MM.1S (cell line): ENCODE measurements around the gene USF3.

Experiments
- DNase-seq: peaks from one replicate; pipeline ENCODE4 v3.0.0-alpha.2; 2015
- H2AFZ ChIP-seq: fragments of 300-600 bp; sonication (generic); 2 replicates; pipeline ENCODE4 v1.6.0; 2016; ENCODE audit warnings: antibody characterized with exemption, low read length
- H3F3A ChIP-seq: fragments of 300-600 bp; sonication (generic); 2 replicates; pipeline ENCODE4 v1.6.1; 2016; ENCODE audit warnings: mild to moderate bottlenecking, antibody characterized with exemption, low read length, moderate library complexity, mixed read lengths; ENCODE audit not compliant: insufficient read depth
- H3K27ac ChIP-seq: fragments of 300-600 bp; sonication (generic); 2 replicates; pipeline ENCODE4 v1.5.1; 2016; ENCODE audit warnings: mild to moderate bottlenecking, low read length
- H3K27me3 ChIP-seq: fragments of 300-600 bp; sonication (generic); replicated peaks from 2 replicates; pipeline ENCODE4 v1.6.0; 2016; ENCODE audit warnings: low read length; ENCODE audit not compliant: insufficient read depth
- H3K36me3 ChIP-seq: fragments of 300-600 bp; sonication (generic); replicated peaks from 2 replicates; pipeline ENCODE4 v1.6.1; 2016; ENCODE audit warnings: mild to moderate bottlenecking, low read length, mixed read lengths; ENCODE audit not compliant: insufficient read depth
- H3K4me1 ChIP-seq: fragments of 300-600 bp; sonication (generic); 2 replicates; pipeline ENCODE4 v1.6.1; 2016; ENCODE audit warnings: low read length, mixed read lengths
- H3K4me2 ChIP-seq: fragments of 300-600 bp; sonication (generic); 2 replicates; pipeline ENCODE4 v1.6.0; 2016; ENCODE audit warnings: low read depth, low read length
- H3K4me3 ChIP-seq: fragments of 300-600 bp; sonication (generic); 2 replicates; pipeline ENCODE4 v1.5.1; 2016; ENCODE audit warnings: low read length, mixed read lengths
- H3K79me2 ChIP-seq: fragments of 300-600 bp; sonication (generic); 2 replicates; pipeline ENCODE4 v1.6.1; 2016; ENCODE audit warnings: mixed run types, low read length, mixed read lengths
- H3K9ac ChIP-seq: fragments of 300-600 bp; sonication (generic); 2 replicates; pipeline ENCODE4 v1.6.1; 2016; ENCODE audit warnings: low read length, mixed read lengths
- H3K9me2 ChIP-seq: fragments of 300-600 bp; sonication (generic); replicated peaks from 2 replicates; pipeline ENCODE4 v1.6.1; 2016; ENCODE audit warnings: mild to moderate bottlenecking, low read length, mixed read lengths; ENCODE audit not compliant: insufficient read depth
- H3K9me3 ChIP-seq: fragments of 300-600 bp; sonication (generic); replicated peaks from 2 replicates; pipeline ENCODE4 v1.6.1; 2016; ENCODE audit warnings: mild to moderate bottlenecking, low read length, mixed read lengths; ENCODE audit not compliant: insufficient read depth
- H4K20me1 ChIP-seq: fragments of 300-600 bp; sonication (generic); 2 replicates; pipeline ENCODE4 v1.6.1; 2016; ENCODE audit warnings: mild to moderate bottlenecking, low read length, moderate library complexity, mixed read lengths; ENCODE audit not compliant: insufficient read depth
- EZH2 ChIP-seq: fragments of 300-600 bp; sonication (generic); optimal IDR thresholded peaks from 2 replicates; pipeline ENCODE3; 2017; ENCODE audit warnings: low read depth, mild to moderate bottlenecking, antibody characterized with exemption, low read length, mixed read lengths
- EZH2phosphoT487 ChIP-seq: fragments of 300-600 bp; sonication (generic); IDR thresholded peaks from 2 replicates; pipeline ENCODE4 v1.6.1; 2018; ENCODE audit warnings: antibody characterized with exemption, low read length
- TF ChIP-seq, protein P1 (sequence below): fragments of 300-600 bp; sonication (generic); IDR thresholded peaks from 2 replicates; pipeline ENCODE4 v1.5.1; 2016; ENCODE audit warnings: antibody characterized with exemption, low read length, mixed read lengths

Gene USF3

GRCh38 chr3:113660458-113660857, 36.0 kb downstream of the USF3 start:
- Histone ChIP-seq H3K79me2 (no peaks in the 10 kb centered on the region), H3K4me3 (no peak overlapping the region), H4K20me1 (no peaks in the 10 kb centered on the region), H3K36me3 (no peaks in the 10 kb centered on the region), H3K27ac (no peak overlapping the region), H3F3A (no peaks in the 10 kb centered on the region), H3K27me3 (no peaks in the 10 kb centered on the region), H3K4me1 (no peaks in the 10 kb centered on the region), H3K9me2 (no peaks in the 10 kb centered on the region), H2AFZ (no peak overlapping the region), H3K4me2 (no peak overlapping the region), H3K9ac (no peak overlapping the region), H3K9me3 (no peaks in the 10 kb centered on the region)
- no peak for DNase-seq
- TF ChIP-seq, protein P1, sequence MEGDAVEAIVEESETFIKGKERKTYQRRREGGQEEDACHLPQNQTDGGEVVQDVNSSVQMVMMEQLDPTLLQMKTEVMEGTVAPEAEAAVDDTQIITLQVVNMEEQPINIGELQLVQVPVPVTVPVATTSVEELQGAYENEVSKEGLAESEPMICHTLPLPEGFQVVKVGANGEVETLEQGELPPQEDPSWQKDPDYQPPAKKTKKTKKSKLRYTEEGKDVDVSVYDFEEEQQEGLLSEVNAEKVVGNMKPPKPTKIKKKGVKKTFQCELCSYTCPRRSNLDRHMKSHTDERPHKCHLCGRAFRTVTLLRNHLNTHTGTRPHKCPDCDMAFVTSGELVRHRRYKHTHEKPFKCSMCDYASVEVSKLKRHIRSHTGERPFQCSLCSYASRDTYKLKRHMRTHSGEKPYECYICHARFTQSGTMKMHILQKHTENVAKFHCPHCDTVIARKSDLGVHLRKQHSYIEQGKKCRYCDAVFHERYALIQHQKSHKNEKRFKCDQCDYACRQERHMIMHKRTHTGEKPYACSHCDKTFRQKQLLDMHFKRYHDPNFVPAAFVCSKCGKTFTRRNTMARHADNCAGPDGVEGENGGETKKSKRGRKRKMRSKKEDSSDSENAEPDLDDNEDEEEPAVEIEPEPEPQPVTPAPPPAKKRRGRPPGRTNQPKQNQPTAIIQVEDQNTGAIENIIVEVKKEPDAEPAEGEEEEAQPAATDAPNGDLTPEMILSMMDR = no peak

DNA sequence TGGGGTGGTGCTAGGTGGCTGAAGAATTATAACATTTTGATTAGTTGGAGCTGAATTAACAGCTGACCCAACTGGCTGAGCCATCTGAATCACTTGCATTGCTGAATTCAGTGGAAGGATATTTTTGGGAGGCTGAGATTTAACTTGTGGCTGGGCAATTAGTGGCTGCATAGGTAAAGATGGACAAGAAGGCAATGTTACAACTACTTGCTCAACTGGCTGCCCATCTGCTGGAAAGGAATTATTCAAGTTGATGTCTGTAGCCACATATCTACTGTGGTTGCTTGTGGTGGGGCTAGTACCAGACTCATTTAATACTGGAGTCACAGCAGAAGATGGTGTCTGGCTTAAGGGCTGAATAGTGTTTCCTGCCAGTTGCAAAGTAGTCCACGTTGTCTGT, 36.4 kb downstream of the USF3 start:
- Histone ChIP-seq H3K4me3 (no peak overlapping the region), H3K9me3 (no peaks in the 10 kb centered on the region), H3K4me2 (no peak overlapping the region), H3K79me2 (no peaks in the 10 kb centered on the region), H3K4me1 (no peaks in the 10 kb centered on the region), H3F3A (no peaks in the 10 kb centered on the region), H4K20me1 (no peaks in the 10 kb centered on the region), H3K9ac (no peak overlapping the region), H3K36me3 (no peaks in the 10 kb centered on the region), H2AFZ (no peak overlapping the region), H3K9me2 (no peaks in the 10 kb centered on the region), H3K27ac (no peak overlapping the region), H3K27me3 (no peaks in the 10 kb centered on the region)
- no peak for DNase-seq
- TF ChIP-seq, protein P1 = no peak
- TF ChIP-seq EZH2phosphoT487 (no peak), EZH2 (no peak)

DNA sequence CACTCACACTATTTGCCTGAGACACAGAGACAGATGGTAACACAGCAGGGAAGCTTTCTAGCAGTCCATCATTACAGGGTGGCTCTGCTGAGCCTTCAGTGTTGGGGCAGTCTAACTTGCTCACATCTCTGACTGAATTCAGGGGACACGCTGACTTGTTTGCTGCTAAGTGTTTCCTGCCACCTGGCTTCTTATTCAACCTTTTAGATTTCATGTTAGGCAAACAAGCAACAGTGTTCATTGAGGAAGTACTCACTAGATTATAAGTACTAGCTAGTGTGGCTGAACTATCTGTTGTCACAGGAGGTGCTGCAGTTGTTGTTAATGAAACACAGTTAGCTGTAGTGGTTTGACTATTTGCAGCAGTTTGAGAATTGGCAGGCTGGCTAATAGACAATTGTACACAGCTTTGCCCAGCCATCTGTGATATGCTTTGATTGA, 37.3 kb downstream of the USF3 start:
- H3F3A ChIP-seq = no peaks in the 10 kb centered on the region
- no peak for TF ChIP-seq EZH2
- TF ChIP-seq, protein P1 = no peak
- H2AFZ ChIP-seq = no peak overlapping the region
- no peak overlapping the region for H3K4me3 ChIP-seq
- no peak overlapping the region for H3K27ac ChIP-seq
- H3K4me1 ChIP-seq = no peaks in the 10 kb centered on the region
- H3K27me3 ChIP-seq = no peaks in the 10 kb centered on the region
- H3K4me2 ChIP-seq = no peak overlapping the region
- no peaks in the 10 kb centered on the region for H4K20me1 ChIP-seq
- DNase-seq = no peak
- no peaks in the 10 kb centered on the region for H3K36me3 ChIP-seq
- no peaks in the 10 kb centered on the region for H3K9me2 ChIP-seq
- no peaks in the 10 kb centered on the region for H3K9me3 ChIP-seq
- H3K9ac ChIP-seq = no peak overlapping the region
- no peaks in the 10 kb centered on the region for H3K79me2 ChIP-seq

- H3F3A ChIP-seq = no peaks in the 10 kb centered on the region
- no peaks in the 10 kb centered on the region for H3K79me2 ChIP-seq
- no peaks in the 10 kb centered on the region for H3K9me3 ChIP-seq
- no peaks in the 10 kb centered on the region for H3K27me3 ChIP-seq
- H3K9me2 ChIP-seq = no peaks in the 10 kb centered on the region
- H3K4me1 ChIP-seq = no peaks in the 10 kb centered on the region
- no peak for DNase-seq
- H3K9ac ChIP-seq = no peak overlapping the region
- H4K20me1 ChIP-seq = no peaks in the 10 kb centered on the region
- no peaks in the 10 kb centered on the region for H3K36me3 ChIP-seq
- no peak overlapping the region for H3K4me2 ChIP-seq
- TF ChIP-seq, protein P1 = no peak
- TF ChIP-seq EZH2 (no peak), EZH2phosphoT487 (no peak)
- H3K4me3 ChIP-seq = no peak overlapping the region
- no peak overlapping the region for H2AFZ ChIP-seq
- H3K27ac ChIP-seq = no peak overlapping the region
Measured at GRCh38 chr3:113658107-113658506, 38.3 kb downstream of the USF3 start.
